Embryonic facial prominence (tissue), 1 donor: ENCODE results near the gene PATL1.
"Not testable (repeated sequence)": the region's sequence is repeated elsewhere in the genome, so short reads cannot be mapped to it uniquely, and the experiment has no call there.

Experiments
- DNase-seq: peaks from one replicate; pipeline ENCODE4 v3.0.0-alpha.2; 2016; ENCODE audit errors: extremely low spot score

Gene PATL1

GRCh38 chr11:59673291-59673690 lies 4.5 kb upstream of the PATL1 start:
- DNase-seq: no peak

DNA sequence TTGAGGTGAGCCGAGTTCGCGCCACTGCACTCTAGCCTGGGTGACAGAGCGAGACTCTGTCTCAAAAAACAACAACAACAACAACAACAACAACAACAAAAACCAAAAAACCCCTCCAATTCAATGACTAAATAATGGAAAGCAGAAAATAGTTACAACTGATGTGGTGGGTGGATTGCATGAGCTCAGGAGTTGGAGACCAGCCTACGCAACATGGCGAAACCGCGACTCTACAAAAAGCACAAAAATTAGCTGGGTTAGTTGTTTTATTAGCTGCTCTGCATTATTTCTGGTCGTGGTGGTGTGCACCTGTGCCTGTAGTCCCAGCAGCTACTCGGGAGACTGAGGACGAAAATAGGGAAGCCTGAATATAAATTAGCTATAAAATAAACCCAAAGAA lies 2.6 kb upstream of the PATL1 start:
- no peak for DNase-seq

GRCh38 chr11:59669611-59670009 lies 773 bp upstream of the PATL1 start:
- peak; percentile 6 for DNase-seq

GRCh38 chr11:59668188-59668949 lies 468 bp downstream of the PATL1 start:
- no peak for DNase-seq

DNA sequence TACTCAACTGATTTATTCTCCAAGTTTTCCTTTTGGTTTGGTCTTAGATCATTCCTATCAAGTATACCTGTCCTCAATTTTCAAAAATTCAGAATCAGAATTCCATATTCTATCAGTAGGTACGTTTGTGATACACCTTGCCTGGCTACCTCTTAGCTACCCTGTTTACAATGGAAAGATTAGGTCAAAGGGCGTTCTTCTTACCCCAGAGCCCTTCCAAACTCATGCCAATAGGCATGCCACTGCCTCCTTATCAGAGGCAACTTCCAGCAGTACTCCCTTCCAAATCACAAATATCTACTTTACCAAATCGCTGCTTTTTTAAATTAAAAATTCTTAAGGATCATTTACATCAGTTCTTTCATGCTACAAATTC lies 1.0 kb downstream of the PATL1 start:
- DNase-seq: no peak

GRCh38 chr11:59666969-59667368 lies 1.9 kb downstream of the PATL1 start:
- no peak for DNase-seq

DNA sequence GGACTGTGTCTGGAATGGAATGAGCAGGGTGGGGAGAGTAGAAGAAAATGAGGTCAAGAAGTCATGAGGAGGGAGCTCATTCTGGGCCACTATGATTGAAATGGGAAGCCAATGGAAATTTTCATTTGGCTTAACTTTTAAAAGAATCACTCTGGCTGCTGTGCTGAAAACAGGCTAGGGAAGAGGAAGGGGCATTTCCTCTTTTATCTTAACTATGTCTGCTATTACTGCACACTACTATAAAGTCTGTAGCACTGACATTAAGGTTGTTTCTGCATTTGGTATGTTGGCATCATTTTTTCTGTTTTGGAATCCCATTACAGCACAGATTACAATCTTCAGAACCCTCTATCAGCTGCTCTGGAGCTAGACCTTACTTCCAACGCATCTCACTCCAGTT lies 8.2 kb downstream of the PATL1 start:
- DNase-seq: no peak

GRCh38 chr11:59659981-59660380 lies 8.9 kb downstream of the PATL1 start:
- DNase-seq: no peak

DNA sequence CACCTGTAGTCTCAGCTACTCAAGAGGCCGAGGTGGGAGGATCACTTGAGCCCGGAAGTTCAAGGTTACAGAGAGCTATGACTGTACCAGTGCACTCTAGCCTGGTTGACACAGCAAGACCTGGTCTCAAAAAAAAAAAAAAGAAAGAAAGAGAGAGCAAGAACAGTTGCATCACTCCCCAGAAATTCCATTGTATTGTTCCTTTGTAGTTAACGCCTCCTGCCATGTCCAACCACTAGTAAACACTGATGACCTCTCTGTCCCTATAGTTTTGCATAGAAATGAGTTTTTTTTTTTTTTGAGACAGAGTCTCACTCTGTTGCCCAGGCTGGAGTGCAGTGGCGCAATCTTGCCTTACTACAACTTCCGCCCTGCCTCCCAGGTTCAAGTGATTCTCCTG lies 10.8 kb downstream of the PATL1 start:
- DNase-seq: no peak

GRCh38 chr11:59654893-59655292 lies 13.9 kb downstream of the PATL1 start:
- no peak for DNase-seq

GRCh38 chr11:59647245-59647980 lies 21.4 kb downstream of the PATL1 start:
- no peak for DNase-seq

GRCh38 chr11:59644528-59644927 lies 24.3 kb downstream of the PATL1 start:
- no peak for DNase-seq

- DNase-seq: no peak
Observed at GRCh38 chr11:59643390-59643789, 25.4 kb downstream of the PATL1 start.

- DNase-seq: no peak
Observed at GRCh38 chr11:59641156-59641555, 27.7 kb downstream of the PATL1 start.

GRCh38 chr11:59630493-59630892 lies 38.3 kb downstream of the PATL1 start:
- no peak for DNase-seq

GRCh38 chr11:59629996-59630395 lies 38.8 kb downstream of the PATL1 start:
- DNase-seq: no peak

GRCh38 chr11:59626969-59627368 lies 41.9 kb downstream of the PATL1 start:
- not testable (repeated sequence) for DNase-seq

GRCh38 chr11:59625703-59626102 lies 43.1 kb downstream of the PATL1 start:
- no peak for DNase-seq

- no peak for DNase-seq
Observed at GRCh38 chr11:59617876-59618275, 51.0 kb downstream of the PATL1 start.

- DNase-seq: peak; percentile 10
Observed at GRCh38 chr11:59616396-59616982, 52.3 kb downstream of the PATL1 start.

- peak; percentile 100 for DNase-seq
Observed at GRCh38 chr11:59615637-59616395, 53.0 kb downstream of the PATL1 start, which contains the start of gene OSBP. Gene OSBP, minus strand, starts transcription at chr11:59615774. Its CDS starts 110 bp downstream, at chr11:59615664.

DNA sequence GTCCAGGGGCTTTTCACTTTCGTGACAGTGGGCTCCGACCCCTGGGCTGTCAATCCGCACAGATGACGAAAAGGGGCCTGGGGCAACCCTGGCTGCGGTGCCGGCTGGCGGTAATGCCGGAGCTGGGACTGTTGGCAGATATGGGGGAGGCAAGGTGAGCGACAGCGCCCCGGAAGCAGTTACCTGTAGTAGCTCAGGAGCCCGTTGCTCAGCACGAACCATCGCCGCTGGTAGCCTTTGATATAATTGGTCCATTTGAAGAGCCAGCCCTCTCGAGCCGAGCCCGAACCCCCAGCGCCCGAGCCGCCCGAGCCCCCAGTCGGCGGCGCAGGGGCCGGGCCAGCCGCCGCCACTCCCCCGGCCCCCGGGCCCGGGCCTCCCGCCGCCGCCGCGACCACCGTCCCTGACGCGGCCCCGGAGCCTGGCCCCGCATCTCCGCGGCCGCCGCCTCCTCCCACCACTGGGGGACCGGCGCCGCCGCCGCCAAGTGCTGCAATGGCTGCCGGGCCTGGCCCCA lies 53.7 kb downstream of the PATL1 start:
- no peak for DNase-seq
